A673 (cell line): Measurements from ENCODE around the gene NSUN2. TPM values are rescaled to one million over a fixed set of nuclear protein-coding genes. Genes with fewer than 3 reads are reported as not detected.
A peak's percentile ranks its signal among the peaks of the same experiment; 100 is the strongest.

Source experiments
- BruUV-seq: library from RNA; stranded (reverse); fragments of 400-500 nt; replicated peaks from 2 replicates; lab custom pipeline; 2021; lab: Mats Ljungman, UMichigan
- CTCF ChIA-PET: fragments of 300-600 bp; sonication (Branson Sonifier 250); formaldehyde crosslinking; loops from one replicate; lab custom pipeline; 2022; ENCODE audit warnings: antibody characterized with exemption; lab: Charles Lee
- POLR2A ChIA-PET: fragments of 300-600 bp; sonication (Branson Sonifier 250); formaldehyde crosslinking; loops from one replicate; lab custom pipeline; 2022; ENCODE audit warnings: antibody characterized with exemption; ENCODE audit not compliant: low non-redundant PET; lab: Charles Lee
- DNase-seq: peaks from one replicate; pipeline ENCODE4 v3.0.0-alpha.2; 2015; ENCODE audit warnings: low spot score
- H3K27ac ChIP-seq: fragments of 200-600 bp; sonication (generic); 2 replicates; pipeline ENCODE4 v1.5.1; 2016; ENCODE audit warnings: mixed run types, low read depth, mild to moderate bottlenecking, mixed read lengths, antibody characterized with exemption, low read length; ENCODE audit not compliant: poor library complexity, severe bottlenecking
- H3K27me3 ChIP-seq: fragments of 200-600 bp; sonication (generic); replicated peaks from 2 replicates; pipeline ENCODE4 v1.6.1; 2017; ENCODE audit warnings: mixed run types, low read depth, mild to moderate bottlenecking, mixed read lengths, antibody characterized with exemption, low read length; ENCODE audit not compliant: insufficient read depth, poor library complexity
- H3K36me3 ChIP-seq: fragments of 200-600 bp; sonication (generic); 2 replicates; pipeline ENCODE4 v1.6.1; 2016; ENCODE audit warnings: mixed run types, mild to moderate bottlenecking, mixed read lengths, antibody characterized with exemption, low read length; ENCODE audit not compliant: insufficient read depth, poor library complexity, severe bottlenecking
- H3K4me1 ChIP-seq: fragments of 200-600 bp; sonication (generic); 2 replicates; pipeline ENCODE4 v1.6.1; 2017; ENCODE audit warnings: mixed run types, mild to moderate bottlenecking, mixed read lengths, antibody characterized with exemption, low read length; ENCODE audit not compliant: insufficient read depth, poor library complexity, severe bottlenecking
- H3K4me3 ChIP-seq: fragments of 200-600 bp; sonication (generic); 2 replicates; pipeline ENCODE4 v1.5.1; 2016; ENCODE audit warnings: low read depth, mixed run types, mild to moderate bottlenecking, mixed read lengths, low read length; ENCODE audit not compliant: poor library complexity, severe bottlenecking
- H3K9me3 ChIP-seq: fragments of 200-600 bp; sonication (generic); 2 replicates; pipeline ENCODE4 v1.6.1; 2016; ENCODE audit warnings: mixed run types, low read depth, mild to moderate bottlenecking, mixed read lengths, antibody characterized with exemption, low read length; ENCODE audit not compliant: poor library complexity, severe bottlenecking
- EZH2 ChIP-seq: fragments of 200-600 bp; sonication (generic); IDR thresholded peaks from 2 replicates; pipeline ENCODE4 v1.6.1; 2017; ENCODE audit warnings: borderline replicate concordance, low read depth, mild to moderate bottlenecking, mixed read lengths, antibody characterized with exemption, low read length; ENCODE audit not compliant: poor library complexity, severe bottlenecking
- intact Hi-C: fragments of 100-400 bp; cut with micrococcal nuclease; formaldehyde crosslinking; loops from one replicate; pipeline ENCODE4 v1.10.0; 2022; ENCODE audit not compliant: unreplicated experiment
- total RNA-seq: library from RNA; stranded (reverse); gene quantifications from 2 replicates; pipeline ENCODE4 v1.2.3, GENCODE V29; 2021
- TF ChIP-seq, protein P1 (sequence below): fragments of 300-800, 200-600 bp; sonication (generic); conservative IDR thresholded peaks from 2 replicates; pipeline ENCODE4 v1.5.1; 2017; ENCODE audit warnings: low read depth, mild to moderate bottlenecking, antibody characterized with exemption, low read length, moderate library complexity, mixed read lengths

Gene NSUN2
- total RNA-seq, 1 experiment from 2014 or later, result 111 TPM

DNA sequence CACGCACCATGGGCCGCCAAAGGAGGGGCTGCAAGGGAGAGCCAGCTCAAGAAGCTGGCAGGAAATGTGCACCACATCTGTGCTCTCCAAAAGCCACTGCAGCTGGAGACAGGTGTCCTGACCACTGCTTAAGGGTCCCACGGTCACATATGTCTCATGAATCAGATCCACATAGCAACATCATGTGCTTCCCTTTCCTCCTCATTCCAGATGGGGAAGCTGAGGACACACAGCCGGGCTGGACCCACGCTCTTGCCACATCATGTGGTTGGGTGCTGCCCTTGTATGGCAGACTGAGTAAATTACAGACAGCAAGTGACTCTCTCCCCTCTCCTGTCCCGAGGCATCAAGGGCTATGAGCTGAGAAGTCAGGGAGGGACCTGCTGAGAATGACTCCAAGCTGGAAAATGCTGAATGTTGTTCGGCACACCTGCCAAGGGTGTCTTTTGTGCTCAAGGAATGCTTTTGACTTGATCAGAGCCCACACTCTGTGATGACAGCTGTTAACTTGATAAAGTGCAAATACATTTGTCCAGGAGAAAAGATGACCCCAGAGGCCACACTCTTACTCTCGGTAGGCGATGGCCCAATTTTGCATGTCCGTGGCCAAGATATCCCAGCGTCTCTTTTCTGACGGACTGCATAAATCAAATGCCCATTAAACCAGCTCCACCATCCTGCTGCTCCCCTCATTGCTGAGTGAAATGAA is 58.2 kb downstream of the NSUN2 start:
- H3K27me3 ChIP-seq, result peaks cover 44% of the 10 kb centered on the region
- no peak for TF ChIP-seq EZH2
- TF ChIP-seq, protein P1, sequence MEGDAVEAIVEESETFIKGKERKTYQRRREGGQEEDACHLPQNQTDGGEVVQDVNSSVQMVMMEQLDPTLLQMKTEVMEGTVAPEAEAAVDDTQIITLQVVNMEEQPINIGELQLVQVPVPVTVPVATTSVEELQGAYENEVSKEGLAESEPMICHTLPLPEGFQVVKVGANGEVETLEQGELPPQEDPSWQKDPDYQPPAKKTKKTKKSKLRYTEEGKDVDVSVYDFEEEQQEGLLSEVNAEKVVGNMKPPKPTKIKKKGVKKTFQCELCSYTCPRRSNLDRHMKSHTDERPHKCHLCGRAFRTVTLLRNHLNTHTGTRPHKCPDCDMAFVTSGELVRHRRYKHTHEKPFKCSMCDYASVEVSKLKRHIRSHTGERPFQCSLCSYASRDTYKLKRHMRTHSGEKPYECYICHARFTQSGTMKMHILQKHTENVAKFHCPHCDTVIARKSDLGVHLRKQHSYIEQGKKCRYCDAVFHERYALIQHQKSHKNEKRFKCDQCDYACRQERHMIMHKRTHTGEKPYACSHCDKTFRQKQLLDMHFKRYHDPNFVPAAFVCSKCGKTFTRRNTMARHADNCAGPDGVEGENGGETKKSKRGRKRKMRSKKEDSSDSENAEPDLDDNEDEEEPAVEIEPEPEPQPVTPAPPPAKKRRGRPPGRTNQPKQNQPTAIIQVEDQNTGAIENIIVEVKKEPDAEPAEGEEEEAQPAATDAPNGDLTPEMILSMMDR, result 0 out of 2 replicates have a peak, but pooled peaks have one; percentile 11
- BruUV-seq, result no TSS peak
- CTCF ChIA-PET, result interaction anchor here (0.6 kb wide), 1 partner anchor 1071 kb away, joined by 3 read pairs; no protein-coding TSS in a partner anchor
- intact Hi-C loops, result loop anchor here (5.0 to 10.0 kb wide), 2 partner anchors 200 to 687 kb away; partner anchors contain the start of gene MED10
- POLR2A ChIA-PET, result no interaction called here
- peak; percentile 23 for DNase-seq
- H3K4me3 ChIP-seq, result no peak overlapping the region
- H3K36me3 ChIP-seq, result no peaks in the 10 kb centered on the region
- no peaks in the 10 kb centered on the region for H3K9me3 ChIP-seq
- H3K4me1 ChIP-seq, result no peaks in the 10 kb centered on the region
- H3K27ac ChIP-seq, result no peak overlapping the region

GRCh38 chr5:6574111-6574510 is 58.7 kb downstream of the NSUN2 start:
- no peaks in the 10 kb centered on the region for H3K9me3 ChIP-seq
- no peak overlapping the region for H3K4me3 ChIP-seq
- no peaks in the 10 kb centered on the region for H3K4me1 ChIP-seq
- BruUV-seq, result no TSS peak
- DNase-seq, result no peak
- no peak overlapping the region for H3K27ac ChIP-seq
- peaks cover 39% of the 10 kb centered on the region for H3K27me3 ChIP-seq
- intact Hi-C loops, result loop anchor here (10.0 kb wide), 1 partner anchor 199 kb away; the partner anchor contains the start of gene MED10
- TF ChIP-seq, protein P1, result no peak
- no peak for TF ChIP-seq EZH2
- ChIA-PET CTCF (no interaction called here), POLR2A (no interaction called here)
- H3K36me3 ChIP-seq, result no peaks in the 10 kb centered on the region

- intact Hi-C loops, result loop anchor here (10.0 kb wide), 1 partner anchor 199 kb away; the partner anchor contains the start of gene MED10
- BruUV-seq, result no TSS peak
Observed at GRCh38 chr5:6573651-6574101, 59.2 kb downstream of the NSUN2 start.

More at GRCh38 chr5:6573651-6574101, 59.2 kb downstream of the NSUN2 start:
- no peaks in the 10 kb centered on the region for H3K4me1 ChIP-seq
- H3K36me3 ChIP-seq, result no peaks in the 10 kb centered on the region
- no peak for TF ChIP-seq EZH2
- TF ChIP-seq, protein P1, result no peak
- no peak overlapping the region for H3K4me3 ChIP-seq
- ChIA-PET CTCF (no interaction called here), POLR2A (no interaction called here)
- H3K27ac ChIP-seq, result no peak overlapping the region
- peaks cover 38% of the 10 kb centered on the region for H3K27me3 ChIP-seq
- DNase-seq, result peak; percentile 21
- no peaks in the 10 kb centered on the region for H3K9me3 ChIP-seq
